ENCODE data around the gene PTPRZ1. TPM values are rescaled to one million over a fixed set of nuclear protein-coding genes. Genes with fewer than 3 reads are reported as not detected.

Gene PTPRZ1
- polyA plus RNA-seq, 2 of the 4 experiments (the other 2 are of a cell fraction) = not detected

- no peak overlapping the region for H3K4me3 ChIP-seq
- no peak for ATAC-seq
- TF ChIP-seq RCOR1 (IDR thresholded peaks at IDR 0.05; ENCODE audit: low read depth, low read length) (no peak), NR3C1 (IDR thresholded peaks at IDR 0.05) (no peak), MAX (IDR thresholded peaks at IDR 0.05) (no peak), ATOH8 (CRISPR knock-in tag; IDR thresholded peaks at IDR 0.05; ENCODE audit: low read depth) (no peak), MAFK (IDR thresholded peaks at IDR 0.05; ENCODE audit: partially characterized antibody) (no peak), RFX5 (IDR thresholded peaks at IDR 0.05) (no peak), POLR2AphosphoS2 (conservative IDR thresholded peaks at IDR 0.05; ENCODE audit: low read length) (no peak), HDAC2 (IDR thresholded peaks at IDR 0.05) (no peak), HEYL (CRISPR knock-in tag; IDR thresholded peaks at IDR 0.05) (no peak)
- ChIA-PET CTCF (interaction anchor here (0.7 kb wide), 1 partner anchor 485 kb away, joined by 3 read pairs; no protein-coding TSS in a partner anchor), POLR2A (no interaction called here)
- 5% methylated on average over 3 of the region's 3 CpGs for WGBS (ENCODE audit: missing lambda C conversion rate)
- no peaks in the 10 kb centered on the region for H3K4me1 ChIP-seq
- no peak for DNase-seq (ENCODE audit: low read depth in 1 of 2, low spot score in 1 of 2)
- H3K4me2 ChIP-seq = no peak overlapping the region
- no peak overlapping the region for H3K27ac ChIP-seq
- H3K9me3 ChIP-seq = no peaks in the 10 kb centered on the region
- no peak for FAIRE-seq
Observed at GRCh38 chr7:122040147-122040546, 167.2 kb downstream of the PTPRZ1 start.

GRCh38 chr7:122046402-122046801 lies 173.4 kb downstream of the PTPRZ1 start:
- Histone ChIP-seq H3K9me3 (no peaks in the 10 kb centered on the region), H3K4me1 (no peaks in the 10 kb centered on the region), H3K4me2 (no peak overlapping the region), H3K27ac (no peak overlapping the region), H3K4me3 (no peak overlapping the region)
- whole genome bisulfite sequencing (ENCODE audit: missing lambda C conversion rate) = 24% methylated on average over 3 of the region's 3 CpGs
- no peak for FAIRE-seq
- CTCF ChIA-PET = no interaction called here
- no peak for ATAC-seq
- no peak for DNase-seq (ENCODE audit: low read depth in 1 of 2, low spot score in 1 of 2)
- TF ChIP-seq EP300 (IDR thresholded peaks at IDR 0.05) = no peak
- TF ChIP-seq KDM5A (IDR thresholded peaks at IDR 0.05) = no peak
- TF ChIP-seq CEBPB (IDR thresholded peaks at IDR 0.05) = no peak
- TF ChIP-seq MAX (IDR thresholded peaks at IDR 0.05) = no peak
- TF ChIP-seq EHF (CRISPR knock-in tag; IDR thresholded peaks at IDR 0.05) = no peak
- no peak for TF ChIP-seq EHMT2 (IDR thresholded peaks at IDR 0.05; ENCODE audit: low read depth)
- TF ChIP-seq ELK1 (IDR thresholded peaks at IDR 0.05; ENCODE audit: low read depth, low read length) = no peak
- no peak for TF ChIP-seq RAD21 (conservative IDR thresholded peaks at IDR 0.05 in 1 of 2, IDR thresholded peaks at IDR 0.05 in 1 of 2)
- no peak for TF ChIP-seq ATOH8 (CRISPR knock-in tag; IDR thresholded peaks at IDR 0.05; ENCODE audit: low read depth)
- TF ChIP-seq BCL3 (IDR thresholded peaks at IDR 0.05) = no peak
- TF ChIP-seq TP53 (CRISPR knock-in tag; IDR thresholded peaks at IDR 0.05) = no peak
- no peak for TF ChIP-seq FOXS1 (CRISPR knock-in tag; IDR thresholded peaks at IDR 0.05)
- no peak for TF ChIP-seq HES2 (IDR thresholded peaks at IDR 0.05)
- TF ChIP-seq CBX2 (IDR thresholded peaks at IDR 0.05; ENCODE audit: borderline replicate concordance, low read depth) = no peak
- no peak for TF ChIP-seq PHF8 (IDR thresholded peaks at IDR 0.05; ENCODE audit: borderline replicate concordance, low read depth)
- TF ChIP-seq MAZ (IDR thresholded peaks at IDR 0.05; ENCODE audit: borderline replicate concordance, low read depth, low read length) = no peak
- no peak for TF ChIP-seq CBX8 (IDR thresholded peaks at IDR 0.05)
- TF ChIP-seq ZNF302 (CRISPR knock-in tag; IDR thresholded peaks at IDR 0.05) = no peak
- no peak for TF ChIP-seq NFE2L2 (conservative IDR thresholded peaks at IDR 0.05; ENCODE audit: low read length)
- TF ChIP-seq FOSL2 (IDR thresholded peaks at IDR 0.05) = no peak
- TF ChIP-seq FOSL2 (CRISPR knock-in tag; IDR thresholded peaks at IDR 0.05) = no peak
- POLR2A ChIA-PET = no interaction called here
